Stimulated activated CD4-positive, alpha-beta T cell treated with anti-CD3 and anti-CD28 coated beads, Interleukin-15, amount 100 ng/mL, for 48 hours (primary cell): Measurements from ENCODE around the gene LAD1.

Experiments
- DNase-seq, 2 donors: peaks; one replicate each; pipeline ENCODE4 v3.0.0-alpha.2; 2020; ENCODE audit warnings: low read depth in 2 of 2

Gene LAD1, protein sequence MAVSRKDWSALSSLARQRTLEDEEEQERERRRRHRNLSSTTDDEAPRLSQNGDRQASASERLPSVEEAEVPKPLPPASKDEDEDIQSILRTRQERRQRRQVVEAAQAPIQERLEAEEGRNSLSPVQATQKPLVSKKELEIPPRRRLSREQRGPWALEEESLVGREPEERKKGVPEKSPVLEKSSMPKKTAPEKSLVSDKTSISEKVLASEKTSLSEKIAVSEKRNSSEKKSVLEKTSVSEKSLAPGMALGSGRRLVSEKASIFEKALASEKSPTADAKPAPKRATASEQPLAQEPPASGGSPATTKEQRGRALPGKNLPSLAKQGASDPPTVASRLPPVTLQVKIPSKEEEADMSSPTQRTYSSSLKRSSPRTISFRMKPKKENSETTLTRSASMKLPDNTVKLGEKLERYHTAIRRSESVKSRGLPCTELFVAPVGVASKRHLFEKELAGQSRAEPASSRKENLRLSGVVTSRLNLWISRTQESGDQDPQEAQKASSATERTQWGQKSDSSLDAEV

GRCh38 chr1:201399018-201399351 is at the start of gene LAD1:
Gene LAD1 (minus strand): TSS chr1:201399324. CDS start chr1:201399306, 18 bp downstream.
- no peak for DNase-seq

- peak; percentile 43 to 63 for DNase-seq
Observed at GRCh38 chr1:201447903-201448871, 49.1 kb upstream of the LAD1 start.

DNA sequence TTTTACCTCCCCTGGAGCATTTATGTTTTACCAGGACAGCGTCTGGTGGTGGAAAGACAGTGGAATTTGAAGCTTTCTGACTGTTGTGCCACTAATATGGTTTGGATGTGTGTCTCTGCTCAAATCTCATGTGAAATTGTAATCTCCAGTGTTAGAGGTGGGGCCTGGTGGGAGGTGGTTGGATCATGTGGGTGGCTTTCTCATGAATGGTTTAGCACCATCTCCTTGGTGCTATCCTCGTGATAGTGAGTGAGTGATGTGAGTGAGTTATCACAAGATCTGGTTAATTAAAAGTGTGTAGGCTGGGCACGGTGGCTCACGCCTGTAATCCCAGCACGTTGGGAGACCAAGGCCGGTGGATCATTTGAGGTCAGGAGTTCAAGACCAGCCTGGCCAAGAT is 46.2 kb upstream of the LAD1 start:
- no peak for DNase-seq

- DNase-seq, result no peak
Observed at GRCh38 chr1:201444792-201445191, 45.7 kb upstream of the LAD1 start.

DNA sequence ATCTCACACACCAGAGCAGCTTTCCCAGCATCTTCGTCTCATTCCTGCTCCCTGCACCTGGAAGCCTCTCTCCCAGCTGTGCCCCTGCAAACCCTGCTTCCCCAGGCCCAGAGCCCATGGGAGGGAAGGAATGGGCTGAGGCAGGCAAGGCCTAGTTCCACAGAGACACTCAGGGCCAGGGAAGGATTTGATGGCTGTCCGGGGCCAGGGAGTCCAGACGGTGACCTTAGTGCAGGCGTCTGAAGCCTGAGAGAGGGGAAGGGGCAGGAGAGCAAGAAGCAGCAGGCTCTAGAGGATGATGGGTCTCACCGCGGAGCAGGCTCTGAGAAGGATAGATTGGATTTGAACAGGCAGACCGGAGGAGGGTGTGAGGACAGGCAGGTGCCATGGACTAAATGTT is 44.6 kb upstream of the LAD1 start:
- DNase-seq, result no peak

DNA sequence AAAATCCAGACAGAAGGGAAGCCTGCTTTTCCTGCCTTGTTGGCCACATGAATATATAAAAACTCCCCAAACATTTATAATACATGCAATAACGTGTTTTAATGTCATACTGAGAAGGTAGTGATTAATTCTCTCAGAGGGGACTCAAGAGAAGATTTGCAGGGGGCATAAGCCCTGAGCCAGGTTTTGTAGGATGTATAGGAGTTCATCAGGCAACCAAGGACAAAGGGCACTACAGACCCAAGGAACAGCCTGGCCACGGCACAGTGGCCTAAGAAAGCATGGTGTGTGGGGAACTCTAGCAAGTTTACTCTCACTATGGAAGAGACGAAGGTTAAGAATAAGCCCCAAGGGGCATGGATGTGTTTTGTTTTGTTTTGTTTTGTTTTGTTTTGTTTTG is 37.8 kb upstream of the LAD1 start:
- DNase-seq, result no peak

DNA sequence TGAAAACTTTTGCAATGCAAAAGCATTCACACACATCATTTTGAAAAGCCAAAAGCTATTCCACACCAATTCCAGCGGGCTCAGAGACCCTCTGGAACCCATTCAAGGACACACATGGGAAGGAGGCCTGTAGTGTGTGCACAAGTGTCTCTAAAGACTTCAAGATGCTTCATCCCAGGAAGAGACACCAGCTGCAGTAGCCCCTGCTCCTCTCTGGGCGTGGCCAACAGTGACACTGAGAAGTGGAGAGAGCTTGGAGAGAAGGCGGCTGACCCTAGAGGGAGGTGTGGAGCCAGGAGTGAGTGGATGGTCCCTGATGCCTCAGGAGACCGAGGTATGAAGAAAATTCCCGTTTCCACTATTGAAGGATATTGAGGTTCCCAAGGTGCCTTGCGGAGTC is 37.3 kb upstream of the LAD1 start:
- DNase-seq, result no peak

GRCh38 chr1:201434266-201434665 is 35.1 kb upstream of the LAD1 start:
- no peak for DNase-seq

DNA sequence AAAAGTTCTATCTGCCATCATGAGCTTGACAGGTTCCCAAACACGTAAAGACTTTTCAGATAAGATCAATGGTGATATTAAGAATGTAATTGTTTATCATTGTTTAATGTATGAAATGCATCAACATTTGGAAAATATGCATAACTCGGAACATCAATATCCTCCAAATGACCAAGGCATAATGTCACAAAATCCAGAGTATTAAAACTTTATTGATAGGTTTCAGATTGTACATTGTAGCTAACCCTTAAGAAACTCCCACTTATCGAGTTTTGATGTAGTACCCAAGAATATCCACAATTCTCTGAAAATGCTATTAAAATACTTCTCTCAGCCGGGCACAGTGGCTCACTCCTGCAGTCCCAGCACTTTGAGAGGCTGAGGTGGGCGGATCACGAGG is 34.5 kb upstream of the LAD1 start:
- DNase-seq, result no peak

DNA sequence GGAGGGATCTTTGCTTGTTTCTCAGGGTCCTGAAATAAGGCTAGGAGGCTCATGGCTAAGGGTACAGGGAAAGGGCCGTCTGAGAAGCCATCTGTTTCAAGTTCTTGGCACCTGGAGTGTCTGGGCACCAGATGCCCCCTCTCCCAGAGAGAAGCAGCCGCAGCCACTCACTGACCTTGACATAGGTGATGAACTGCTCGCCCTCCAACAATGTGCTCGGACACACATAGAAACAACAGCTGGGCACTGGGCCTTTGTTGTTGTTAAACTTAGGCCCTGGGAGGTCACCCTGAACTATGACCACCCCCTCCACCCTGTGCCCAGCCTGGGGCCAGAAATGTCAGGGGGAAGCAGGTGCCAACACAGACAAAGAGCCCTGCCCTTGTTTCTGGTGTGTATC is 31.7 kb upstream of the LAD1 start:
- DNase-seq, result no peak

DNA sequence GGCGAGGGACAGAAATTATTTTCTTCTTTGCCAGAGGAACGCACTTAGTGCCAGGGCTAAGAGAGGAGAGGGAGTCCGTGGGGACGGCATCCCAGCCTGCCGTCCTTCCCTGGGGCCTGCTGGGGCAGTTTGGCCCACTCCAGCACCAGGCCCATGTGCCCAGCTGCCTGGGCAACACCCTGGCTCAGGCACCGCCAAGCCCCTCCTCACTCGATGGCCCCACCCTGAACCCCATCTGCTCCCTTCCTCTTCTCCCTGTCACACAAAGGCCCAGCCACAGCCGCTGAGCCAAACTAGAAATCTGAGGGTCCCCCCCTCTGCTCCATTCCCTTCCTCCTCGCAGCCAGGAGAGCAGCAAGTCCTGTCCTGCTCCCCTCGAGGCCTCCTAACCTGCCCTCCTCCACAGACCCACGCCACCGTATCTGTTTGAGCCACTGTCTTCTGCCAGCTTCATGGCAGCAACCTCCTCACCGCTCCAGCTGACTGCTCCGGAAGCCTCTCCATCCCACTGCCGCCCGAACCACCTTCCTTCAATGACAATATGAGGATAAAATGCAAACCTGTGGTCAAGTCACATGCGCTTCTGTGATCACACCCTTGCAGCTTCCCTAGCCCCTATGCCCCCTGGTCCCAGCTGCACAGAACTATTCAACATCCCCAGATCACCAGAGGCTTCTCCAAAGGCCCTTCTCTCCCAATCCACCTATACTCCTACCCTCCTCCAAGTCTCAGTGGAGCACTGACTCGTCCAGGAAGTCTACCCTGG is 30.8 kb upstream of the LAD1 start:
- DNase-seq, result no peak

DNA sequence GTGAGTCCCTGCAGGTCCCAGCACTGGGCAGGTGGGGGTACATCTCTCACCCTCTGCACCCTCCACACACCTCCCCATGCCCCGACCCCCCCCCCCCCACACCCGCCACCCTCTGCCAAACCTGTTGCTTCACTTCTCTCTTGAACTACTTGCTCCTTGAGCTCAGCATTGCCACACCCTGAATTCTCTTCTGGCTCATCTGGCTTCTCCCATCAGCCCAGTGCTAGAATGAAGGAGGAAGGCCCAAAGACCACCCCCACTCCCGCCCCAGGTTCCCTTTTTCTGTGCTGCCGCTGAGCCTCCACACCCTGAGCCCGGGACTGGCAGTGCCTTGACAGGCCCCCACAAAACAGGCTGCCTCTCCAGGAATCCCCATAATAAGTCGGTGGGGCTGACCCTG is 28.8 kb upstream of the LAD1 start:
- no peak for DNase-seq

DNA sequence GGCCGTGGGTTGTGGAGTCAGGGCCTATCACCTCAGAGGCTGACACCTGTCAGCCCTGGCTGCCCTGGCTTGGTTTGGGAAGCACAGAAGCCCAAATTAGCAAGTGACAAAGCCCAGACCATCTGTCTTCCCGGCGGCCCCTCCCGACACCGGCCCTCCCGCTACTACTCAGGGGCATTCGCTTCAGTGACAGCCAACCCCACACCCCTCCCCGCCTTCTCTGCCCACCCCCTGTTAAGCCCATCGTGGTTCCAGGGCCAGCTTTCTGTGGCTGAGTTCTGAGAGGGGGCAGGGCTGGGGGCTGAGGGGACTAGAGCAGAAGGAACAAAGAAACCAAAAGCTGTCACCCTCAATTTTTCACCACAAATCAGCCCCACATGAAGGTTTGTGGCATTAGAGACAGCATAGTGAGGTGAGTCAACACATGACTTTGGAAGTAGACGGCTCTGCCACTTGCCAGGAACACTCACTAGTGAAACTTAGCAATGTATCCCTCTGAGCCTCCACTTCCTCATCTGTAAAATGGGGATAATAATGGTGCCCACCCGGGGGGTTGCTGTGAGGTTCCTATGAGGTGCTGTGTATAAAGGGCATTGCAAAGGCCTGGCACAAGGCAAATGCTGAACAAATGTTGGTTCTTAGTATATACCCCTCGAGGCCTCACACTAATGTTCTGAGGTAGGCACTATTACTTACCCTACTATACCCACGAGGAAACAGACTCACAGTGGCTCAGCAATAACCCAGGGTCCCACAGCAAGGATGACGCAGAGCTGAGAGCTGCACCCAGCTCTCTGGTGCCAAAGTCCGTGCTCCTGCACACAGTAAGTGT is 27.6 kb upstream of the LAD1 start:
- no peak for DNase-seq

DNA sequence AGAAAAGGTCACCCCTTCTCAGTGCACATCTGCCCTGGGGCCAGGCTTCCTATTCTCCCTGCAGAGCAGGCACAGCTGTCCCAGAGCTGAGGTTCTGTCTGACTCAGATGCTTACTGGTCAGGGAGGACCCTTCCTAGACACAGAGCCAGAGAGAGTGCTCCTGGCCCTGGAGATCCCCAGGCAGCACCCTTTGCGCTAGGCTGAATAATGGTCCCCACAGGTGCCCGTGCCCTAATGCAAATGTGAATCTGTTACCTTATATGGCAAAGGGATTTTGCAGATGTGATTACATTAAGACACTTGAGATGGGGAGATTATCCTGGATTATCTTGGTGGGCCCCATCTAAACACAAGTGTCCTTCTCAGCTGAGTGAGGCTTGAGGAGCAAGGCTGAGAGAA is 25.0 kb upstream of the LAD1 start:
- no peak for DNase-seq

GRCh38 chr1:201423655-201424054 is 24.5 kb upstream of the LAD1 start:
- no peak for DNase-seq

DNA sequence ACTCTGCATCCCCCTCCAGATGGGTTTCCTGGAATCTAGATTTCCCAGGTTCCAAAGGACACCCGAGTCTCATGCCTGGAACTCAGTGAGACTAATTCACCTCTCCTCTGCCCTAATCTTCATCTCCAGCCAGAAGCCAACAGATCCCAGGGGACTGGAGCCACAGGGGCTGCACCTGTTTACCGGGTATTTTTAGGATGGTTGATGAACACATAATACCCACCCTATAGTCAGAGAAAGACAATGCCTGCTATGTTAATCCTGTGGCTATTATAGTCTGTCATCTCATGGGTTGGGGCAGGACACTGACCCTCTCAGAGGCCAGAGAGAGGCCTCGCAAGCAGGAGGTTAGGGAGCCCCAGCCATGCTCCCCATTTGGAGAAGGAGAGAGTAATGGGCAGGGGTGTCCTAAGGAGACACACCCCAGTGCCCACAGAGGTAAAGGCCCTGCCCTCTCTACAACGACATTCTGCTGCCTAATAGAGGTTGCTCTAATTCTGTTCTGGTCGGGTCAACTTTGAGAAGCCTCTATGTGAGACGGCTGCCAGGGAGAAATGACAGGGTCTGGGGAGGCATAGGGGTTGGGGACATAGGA is 23.4 kb upstream of the LAD1 start:
- DNase-seq, result no peak

DNA sequence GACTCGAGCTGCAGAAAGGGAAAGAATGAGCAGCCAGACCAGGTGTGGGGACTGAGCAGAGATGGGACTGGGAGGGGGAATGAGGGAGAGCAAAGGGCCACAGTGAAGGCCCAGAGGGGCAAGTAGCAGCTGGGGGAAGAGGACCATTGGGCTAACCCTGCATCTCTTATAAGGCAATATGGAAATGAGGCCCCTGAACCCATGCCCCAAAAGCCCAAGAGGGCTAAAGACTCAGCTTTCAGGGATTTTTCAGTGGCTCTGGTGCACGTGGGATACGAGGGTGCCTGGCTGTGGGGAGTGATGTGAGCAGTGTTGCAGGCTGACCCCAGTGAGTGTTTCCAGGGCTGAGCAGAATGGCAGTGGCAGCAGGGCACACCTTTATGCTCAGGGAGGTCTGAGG is 22.9 kb upstream of the LAD1 start:
- DNase-seq, result no peak

GRCh38 chr1:201421041-201421440 is 21.9 kb upstream of the LAD1 start:
- DNase-seq, result no peak

- no peak for DNase-seq
Observed at GRCh38 chr1:201420608-201421002, 21.5 kb upstream of the LAD1 start.

DNA sequence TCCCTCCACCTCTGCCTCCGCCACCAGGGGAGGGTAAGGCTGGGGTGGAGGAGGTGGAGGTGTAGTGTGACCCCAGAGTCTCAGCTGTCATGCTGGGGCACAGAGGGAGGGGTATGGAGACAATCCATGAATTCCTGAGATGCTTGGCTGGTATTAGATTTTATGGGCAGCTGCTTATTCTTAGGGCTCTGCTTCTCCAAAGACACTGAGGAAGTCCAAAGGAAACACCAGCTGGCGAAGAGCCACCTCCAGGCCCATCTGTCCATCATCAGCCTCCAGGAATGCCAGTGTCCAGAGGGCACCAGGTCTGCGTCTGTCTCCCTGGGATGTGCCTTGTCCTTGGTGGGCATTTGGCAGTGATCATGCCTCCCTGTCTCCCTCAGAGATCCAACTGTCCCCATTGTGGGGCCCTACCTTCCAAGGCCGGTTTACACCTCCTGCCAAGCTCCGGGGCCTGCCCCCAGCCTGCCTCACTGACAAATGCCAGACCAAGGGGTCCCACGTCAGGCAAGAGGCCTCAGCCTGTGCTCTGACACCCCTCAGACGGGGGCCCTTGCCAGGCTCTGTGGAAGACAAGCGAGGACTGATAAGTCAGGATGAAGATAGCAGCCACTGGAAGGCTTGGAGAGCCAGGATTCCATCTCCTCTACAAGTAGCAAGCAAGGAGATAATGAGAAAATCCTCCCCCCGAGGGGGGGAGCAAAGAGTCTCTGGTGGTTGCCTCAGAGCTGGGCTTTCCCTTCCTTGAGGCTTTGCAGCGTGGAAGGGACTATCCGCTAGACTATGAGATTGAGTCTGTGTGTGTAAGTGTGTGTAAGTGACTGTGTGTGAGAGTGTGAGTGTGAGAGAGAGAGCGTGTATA is 20.9 kb upstream of the LAD1 start:
- DNase-seq, result no peak
